NCI-H2196 treated with DMSO at 0.1 percent for 48 hours (cell line): ENCODE data around the gene BRI3.
"Not testable (repeated sequence)": the region's sequence is repeated elsewhere in the genome, so short reads cannot be mapped to it uniquely, and the experiment has no call there.

Experiments used
- DNase-seq: peaks from one replicate; lab custom pipeline; 2025; ENCODE audit not compliant: unreplicated experiment; lab: John Stamatoyannopoulos, UW

Gene BRI3

GRCh38 chr7:98309566-98309965 is 28.1 kb downstream of the BRI3 start:
- DNase-seq, result no peak

- no peak for DNase-seq
Observed at GRCh38 chr7:98312201-98312600, 30.7 kb downstream of the BRI3 start.

- no peak for DNase-seq
Observed at GRCh38 chr7:98314469-98314868, 33.0 kb downstream of the BRI3 start.

- DNase-seq, result no peak
Observed at GRCh38 chr7:98315318-98315993, 34.0 kb downstream of the BRI3 start.

- DNase-seq, result not testable (repeated sequence)
Observed at GRCh38 chr7:98315994-98316527, 34.6 kb downstream of the BRI3 start.

- no peak for DNase-seq
Observed at GRCh38 chr7:98317366-98318040, 36.0 kb downstream of the BRI3 start.

GRCh38 chr7:98319176-98319575 is 37.7 kb downstream of the BRI3 start:
- no peak for DNase-seq

- peak; percentile 4 for DNase-seq
Observed at GRCh38 chr7:98321301-98321700, 39.8 kb downstream of the BRI3 start.

GRCh38 chr7:98322331-98323270 is 41.1 kb downstream of the BRI3 start:
- no peak for DNase-seq

- DNase-seq, result no peak
Observed at GRCh38 chr7:98323597-98324322, 42.3 kb downstream of the BRI3 start.

- DNase-seq, result no peak
Observed at GRCh38 chr7:98324782-98325181, 43.3 kb downstream of the BRI3 start.

- no peak for DNase-seq
Observed at GRCh38 chr7:98329100-98329790, 47.8 kb downstream of the BRI3 start.

- no peak for DNase-seq
Observed at GRCh38 chr7:98329791-98330373, 48.4 kb downstream of the BRI3 start.

- DNase-seq, result no peak
Observed at GRCh38 chr7:98330926-98331529, 49.5 kb downstream of the BRI3 start.

- no peak for DNase-seq
Observed at GRCh38 chr7:98334081-98334480, 52.6 kb downstream of the BRI3 start.

- DNase-seq, result no peak
Observed at GRCh38 chr7:98335411-98335977, 54.0 kb downstream of the BRI3 start.

GRCh38 chr7:98338441-98338840 is 57.0 kb downstream of the BRI3 start:
- DNase-seq, result no peak

GRCh38 chr7:98339043-98339442 is 57.6 kb downstream of the BRI3 start:
- no peak for DNase-seq

GRCh38 chr7:98341106-98341505 is 59.6 kb downstream of the BRI3 start:
- DNase-seq, result no peak
